H4 (cell line): ENCODE results near the gene NEK4. TPM values are rescaled to one million over a fixed set of nuclear protein-coding genes. Genes with fewer than 3 reads are reported as not detected.
"Not testable (repeated sequence)": the region's sequence is repeated elsewhere in the genome, so short reads cannot be mapped to it uniquely, and the experiment has no call there.

ENCODE experiments used
- DNase-seq: peaks from one replicate; pipeline ENCODE4 v3.0.0-alpha.2; 2015; ENCODE audit warnings: low spot score
- total RNA-seq: library from RNA; depleted of rRNA; stranded (reverse); fragments of >200 nt; shearing (Covaris generic); gene quantifications from 2 replicates; pipeline ENCODE4 v1.2.3, GENCODE V29; 2014

The NEK4 gene
- total RNA-seq, 1 experiment from 2014 or later = 9.0 TPM

GRCh38 chr3:52779011-52779836 is 8.5 kb upstream of the NEK4 start:
- no peak for DNase-seq

GRCh38 chr3:52777959-52778805 is 7.4 kb upstream of the NEK4 start:
- no peak for DNase-seq

- no peak for DNase-seq
Observed at GRCh38 chr3:52777127-52777958, 6.6 kb upstream of the NEK4 start, which contains the start of gene ITIH1. Gene ITIH1, plus strand, starts transcription at chr3:52777599. Its CDS starts 17 bp downstream, at chr3:52777616.

- DNase-seq = not testable (repeated sequence)
Observed at GRCh38 chr3:52776486-52776885, 5.7 kb upstream of the NEK4 start.

- DNase-seq = no peak
Observed at GRCh38 chr3:52775877-52776276, 5.1 kb upstream of the NEK4 start.

- no peak for DNase-seq
Observed at GRCh38 chr3:52774901-52775864, 4.4 kb upstream of the NEK4 start.

GRCh38 chr3:52774066-52774713 is 3.5 kb upstream of the NEK4 start:
- no peak for DNase-seq

GRCh38 chr3:52773361-52774065 is 2.8 kb upstream of the NEK4 start:
- no peak for DNase-seq

- no peak for DNase-seq
Observed at GRCh38 chr3:52771702-52772101, 962 bp upstream of the NEK4 start.

- DNase-seq = no peak
Observed at GRCh38 chr3:52771334-52771681, 568 bp upstream of the NEK4 start.

- no peak for DNase-seq
Observed at GRCh38 chr3:52769786-52770455, 819 bp downstream of the NEK4 start.

- DNase-seq = no peak
Observed at GRCh38 chr3:52763466-52763865, 7.3 kb downstream of the NEK4 start.

GRCh38 chr3:52756141-52756540 is 14.6 kb downstream of the NEK4 start:
- no peak for DNase-seq

GRCh38 chr3:52754373-52754772 is 16.4 kb downstream of the NEK4 start:
- DNase-seq = no peak

GRCh38 chr3:52752045-52752660 is 18.6 kb downstream of the NEK4 start:
- no peak for DNase-seq

GRCh38 chr3:52743721-52744120 is 27.0 kb downstream of the NEK4 start:
- DNase-seq = no peak

- no peak for DNase-seq
Observed at GRCh38 chr3:52743152-52743551, 27.6 kb downstream of the NEK4 start.

- no peak for DNase-seq
Observed at GRCh38 chr3:52742418-52743041, 28.2 kb downstream of the NEK4 start.
